A549 (cell line): ENCODE measurements around the gene ACOT7. TPM values are rescaled to one million over a fixed set of nuclear protein-coding genes. Genes with fewer than 3 reads are reported as not detected.

ENCODE experiments used
- ATAC-seq, 2 experiments: fragments of 200-7000 bp in 1 of 2; fragments of >200 bp in 1 of 2; cut with Nextera tagmentation in 1 of 2; cut with Tn5 transposase in 1 of 2; 3 replicates each; pipeline versions ENCODE4 v1.8.0 to v1.9.1; 2018 to 2020; ENCODE audit warnings: mild to moderate bottlenecking in 1 of 2, moderate library complexity in 1 of 2
- CTCF ChIA-PET: fragments of 300-600 bp; sonication (Branson Sonifier 250); formaldehyde crosslinking; extraction: SDS; loops from one replicate; lab custom pipeline; 2021; ENCODE audit warnings: antibody characterized with exemption, inconsistent platforms; lab: Yijun Ruan, JAX
- POLR2A ChIA-PET: fragments of 350-600 bp; formaldehyde crosslinking; extraction: SDS; loops from one replicate; lab custom pipeline; 2021; ENCODE audit warnings: antibody characterized with exemption, inconsistent platforms; lab: Yijun Ruan, JAX
- DNase-seq, 2 experiments: peaks; one replicate each; pipeline versions ENCODE4 v3.0.0 to v3.0.0-alpha.2; 2011 to 2016; ENCODE audit warnings: low read depth in 1 of 2, low spot score in 1 of 2
- FAIRE-seq: peaks from 2 replicates; lab custom pipeline; 2011; peaks lifted over from hg19 to GRCh38; lab: Jason Lieb, UNC
- H3K27ac ChIP-seq, 2 experiments: fragments of >200 bp; sonication (Bioruptor Twin); formaldehyde crosslinking; 3 replicates each; pipeline ENCODE4 v1.5.1; 2016 to 2017
- H3K4me1 ChIP-seq: fragments of >200 bp; sonication (Bioruptor Twin); formaldehyde crosslinking; 3 replicates; pipeline ENCODE4 v1.6.1; 2016
- H3K4me2 ChIP-seq: fragments of >200 bp; sonication (Bioruptor Twin); formaldehyde crosslinking; 3 replicates; pipeline ENCODE4 v1.6.1; 2016
- H3K4me3 ChIP-seq: fragments of >200 bp; sonication (Bioruptor Twin); formaldehyde crosslinking; 3 replicates; pipeline ENCODE4 v1.5.1; 2016
- H3K9me3 ChIP-seq: fragments of >200 bp; sonication (Bioruptor Twin); formaldehyde crosslinking; 3 replicates; pipeline ENCODE4 v1.6.1; 2016
- BCL3 ChIP-seq: fragments of >200 bp; sonication (Bioruptor Twin); formaldehyde crosslinking; IDR thresholded peaks from 3 replicates; pipeline ENCODE4 v1.6.1; 2016
- BHLHE40 ChIP-seq: IDR thresholded peaks from 2 replicates; pipeline ENCODE4 v1.6.1; 2012; ENCODE audit warnings: low read depth, low read length, inconsistent platforms
- CEBPB ChIP-seq, 2 experiments: fragments of >200 bp in 1 of 2; sonication (Bioruptor Twin) in 1 of 2; formaldehyde crosslinking in 1 of 2; IDR thresholded peaks; 2 replicates each; pipeline ENCODE4 v1.6.1; 2012 to 2016
- EHF ChIP-seq: fragments of 250-450 bp; sonication (Bioruptor Pico); IDR thresholded peaks from 2 replicates; pipeline ENCODE4 v1.5.0; 2020; ENCODE audit warnings: mild to moderate bottlenecking
- ELK1 ChIP-seq: fragments of 150-350 bp; IDR thresholded peaks from 2 replicates; pipeline ENCODE4 v1.6.1; 2014; ENCODE audit warnings: low read depth, mild to moderate bottlenecking, low read length
- ESRRA ChIP-seq: fragments of 150-350 bp; IDR thresholded peaks from 2 replicates; pipeline ENCODE4 v1.6.1; 2014; ENCODE audit warnings: mild to moderate bottlenecking, low read length, borderline replicate concordance
- FOSB ChIP-seq: fragments of 250-450 bp; sonication (Bioruptor Pico); IDR thresholded peaks from 2 replicates; pipeline ENCODE4 v1.5.0; 2020; ENCODE audit warnings: mild to moderate bottlenecking, moderate library complexity
- FOSL2 ChIP-seq, 2 experiments: fragments of 450-650 bp in 1 of 2; fragments of >200 bp in 1 of 2; sonication (Bioruptor Twin) in 1 of 2; formaldehyde crosslinking; IDR thresholded peaks; 2 replicates each; pipeline versions ENCODE4 v1.5.0 to v1.6.1; 2016 to 2020; ENCODE audit warnings: mild to moderate bottlenecking in 1 of 2, moderate library complexity in 1 of 2
- GATA3 ChIP-seq: IDR thresholded peaks from 2 replicates; pipeline ENCODE4 v1.6.1; 2012; ENCODE audit warnings: borderline replicate concordance
- HDAC2 ChIP-seq: fragments of 200-600 bp; sonication (generic); IDR thresholded peaks from 2 replicates; pipeline ENCODE4 v1.6.1; 2016
- HEYL ChIP-seq: fragments of 250-450 bp; sonication (Bioruptor Pico); IDR thresholded peaks from 2 replicates; pipeline ENCODE4 v1.8.0; 2021; ENCODE audit warnings: mild to moderate bottlenecking, moderate library complexity
- JUN ChIP-seq, 2 experiments: fragments of >200 bp; sonication (Bioruptor Twin); formaldehyde crosslinking; IDR thresholded peaks; 2 replicates in 1 of 2; 3 replicates in 1 of 2; pipeline ENCODE4 v1.6.1; 2016 to 2017
- KDM1A ChIP-seq: fragments of 200-600 bp; sonication (generic); IDR thresholded peaks from 2 replicates; pipeline ENCODE4 v1.6.1; 2016; ENCODE audit warnings: low read depth, mild to moderate bottlenecking
- MAX ChIP-seq: IDR thresholded peaks from 2 replicates; pipeline ENCODE4 v1.6.1; 2012
- MAZ ChIP-seq: fragments of 150-350 bp; IDR thresholded peaks from 2 replicates; pipeline ENCODE4 v1.6.1; 2014; ENCODE audit warnings: antibody characterized with exemption, low read depth, low read length, borderline replicate concordance
- MYC ChIP-seq: IDR thresholded peaks from 2 replicates; pipeline ENCODE4 v1.6.1; 2012; ENCODE audit warnings: mild to moderate bottlenecking, inconsistent platforms, low read length, improper control_type of control experiment, borderline replicate concordance
- NFE2L2 ChIP-seq: fragments of 150-350 bp; conservative IDR thresholded peaks from 2 replicates; pipeline ENCODE4 v1.6.1; 2014; ENCODE audit warnings: low read length
- NPAS2 ChIP-seq: fragments of 250-450 bp; sonication (Bioruptor Pico); IDR thresholded peaks from 2 replicates; pipeline ENCODE4 v1.8.0; 2022; ENCODE audit warnings: mild to moderate bottlenecking, moderate library complexity, borderline replicate concordance
- NR3C1 ChIP-seq: fragments of >200 bp; sonication (Bioruptor Twin); formaldehyde crosslinking; IDR thresholded peaks from 3 replicates; pipeline ENCODE4 v1.6.1; 2017
- PHF8 ChIP-seq: fragments of 200-600 bp; sonication (generic); IDR thresholded peaks from 2 replicates; pipeline ENCODE4 v1.6.1; 2016; ENCODE audit warnings: low read depth, mild to moderate bottlenecking, antibody characterized with exemption, moderate library complexity, borderline replicate concordance
- POLR2A ChIP-seq: IDR thresholded peaks from 2 replicates; pipeline ENCODE4 v1.6.1; 2012; ENCODE audit warnings: mild to moderate bottlenecking, low read length
- POLR2AphosphoS2 ChIP-seq: conservative IDR thresholded peaks from 2 replicates; pipeline ENCODE4 v1.6.1; 2012; ENCODE audit warnings: low read length, improper control_type of control experiment, inconsistent platforms
- RAD21 ChIP-seq, 2 experiments: fragments of >200 bp in 1 of 2; sonication (Bioruptor Twin) in 1 of 2; formaldehyde crosslinking in 1 of 2; IDR thresholded peaks in 1 of 2; conservative IDR thresholded peaks in 1 of 2; 2 replicates in 1 of 2; 3 replicates in 1 of 2; pipeline ENCODE4 v1.6.1; 2012 to 2018; ENCODE audit warnings: inconsistent platforms in 1 of 2
- RARB ChIP-seq: fragments of 250-450 bp; sonication (Bioruptor Pico); IDR thresholded peaks from 2 replicates; pipeline ENCODE4 v1.8.0; 2021; ENCODE audit warnings: mild to moderate bottlenecking, moderate library complexity
- RCOR1 ChIP-seq: fragments of 150-350 bp; IDR thresholded peaks from 2 replicates; pipeline ENCODE4 v1.6.1; 2014; ENCODE audit warnings: antibody characterized with exemption, low read length, low read depth
- SMC3 ChIP-seq: fragments of >200 bp; sonication (Bioruptor Twin); formaldehyde crosslinking; IDR thresholded peaks from 3 replicates; pipeline ENCODE4 v1.6.1; 2018; ENCODE audit warnings: inconsistent platforms
- TFCP2L1 ChIP-seq: fragments of 250-450 bp; sonication (Bioruptor Pico); IDR thresholded peaks from 2 replicates; pipeline ENCODE4 v1.5.0; 2021; ENCODE audit warnings: mild to moderate bottlenecking
- USF2 ChIP-seq: fragments of 450-650 bp; IDR thresholded peaks from 2 replicates; pipeline ENCODE4 v1.6.1; 2014; ENCODE audit warnings: antibody characterized with exemption
- ZFP36 ChIP-seq: fragments of 450-650 bp; IDR thresholded peaks from 2 replicates; pipeline ENCODE4 v1.6.1; 2014; ENCODE audit warnings: borderline replicate concordance; ENCODE audit not compliant: partially characterized antibody
- whole genome bisulfite sequencing: methylation state at CpG from one replicate; pipeline ENCODE4 v1.1.6; 2017; ENCODE audit errors: missing lambda C conversion rate; 5-methylcytosine and 5-hydroxymethylcytosine counted together
- polyA minus RNA-seq: library from RNA; depleted of rRNA, polyadenylated mRNA; stranded (reverse); fragments of >200 nt; gene quantifications from 2 replicates; pipeline ENCODE4 v1.2.3, GENCODE V29; 2011; rRNA and poly(A)+ RNA removed
- polyA plus RNA-seq, 4 experiments: library from polyadenylated mRNA; depleted of rRNA in 3 of 4; stranded (reverse); fragments of >200 nt; fragmentation: RNase III in 1 of 4; extraction: RNeasy Plus Mini Kit Qiagen cat#74134 plus additional on column Dnase treatment in 1 of 4; gene quantifications; 2 replicates in 3 of 4; 3 replicates in 1 of 4; pipeline ENCODE4 v1.2.3, GENCODE V29; 2011 to 2017
- TF ChIP-seq, protein P1 (sequence below): IDR thresholded peaks from 2 replicates; pipeline ENCODE4 v1.6.1; 2012; ENCODE audit warnings: low read depth, borderline replicate concordance
- TF ChIP-seq, protein P2 (sequence below): fragments of >200 bp; sonication (Bioruptor Twin); formaldehyde crosslinking; IDR thresholded peaks from 2 replicates; pipeline ENCODE4 v1.6.1; 2016

The ACOT7 gene
- polyA plus RNA-seq (2011; rRNA removed) (49.6 and 50.9 TPM in 2 replicates), polyA plus RNA-seq (2017; fragmentation: RNase III; extraction: RNeasy Plus Mini Kit Qiagen cat#74134 plus additional on column Dnase treatment) (46.1 to 53.6 TPM (median 48.0 TPM) in 3 replicates), polyA minus RNA-seq (32.2 and 33.2 TPM in 2 replicates)
- polyA plus RNA-seq (2012; cell fraction: cytosol; rRNA removed): 143 and 151 TPM in 2 replicates
- polyA plus RNA-seq (2012; cell fraction: nucleus; rRNA removed): 130 and 149 TPM in 2 replicates

GRCh38 chr1:6393400-6394187 is at the start of gene ACOT7:
TSS of gene ACOT7 (minus strand) at chr1:6393767. CDS start at chr1:6393399, 368 bp downstream.
- H3K4me2 ChIP-seq: peak within 1 kb of the TSS; percentile 91
- FAIRE-seq (no peak), DNase-seq (peak; percentile 68 to 89), ATAC-seq (peak; percentile 93 to 94)
- peak within 1 kb of the TSS; percentile 86 to 93 for H3K27ac ChIP-seq
- no peak for TF ChIP-seq TFCP2L1
- peak; percentile 60; the same call in 1 of the 2 replicates for TF ChIP-seq USF2
- TF ChIP-seq FOSL2 (IDR thresholded peaks at IDR 0.05): no peak
- TF ChIP-seq FOSL2 (CRISPR knock-in tag; IDR thresholded peaks at IDR 0.05): no peak
- no peak for TF ChIP-seq RAD21 (conservative IDR thresholded peaks at IDR 0.05 in 1 of 2, IDR thresholded peaks at IDR 0.05 in 1 of 2)
- TF ChIP-seq BCL3: peak; percentile 53; the same call in 1 of the 3 replicates
- TF ChIP-seq MAZ: no peak
- no peak for TF ChIP-seq FOSB (CRISPR knock-in tag)
- TF ChIP-seq NFE2L2: no peak
- TF ChIP-seq POLR2A: peak; percentile 20; the same call in 1 of the 2 replicates
- peak; percentile 86 for TF ChIP-seq MAX
- no peak for TF ChIP-seq ESRRA
- TF ChIP-seq EHF (CRISPR knock-in tag): no peak
- no peak for TF ChIP-seq CEBPB (IDR thresholded peaks at IDR 0.05)
- peak in 1 of 2 experiments; percentile 51; a peak in 2 of 5 replicates for TF ChIP-seq JUN (IDR thresholded peaks at IDR 0.05)
- TF ChIP-seq, protein P1, sequence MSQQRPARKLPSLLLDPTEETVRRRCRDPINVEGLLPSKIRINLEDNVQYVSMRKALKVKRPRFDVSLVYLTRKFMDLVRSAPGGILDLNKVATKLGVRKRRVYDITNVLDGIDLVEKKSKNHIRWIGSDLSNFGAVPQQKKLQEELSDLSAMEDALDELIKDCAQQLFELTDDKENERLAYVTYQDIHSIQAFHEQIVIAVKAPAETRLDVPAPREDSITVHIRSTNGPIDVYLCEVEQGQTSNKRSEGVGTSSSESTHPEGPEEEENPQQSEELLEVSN: peak; percentile 70
- peak; percentile 81 for TF ChIP-seq PHF8
- TF ChIP-seq ZFP36: no peak
- no peak for TF ChIP-seq BHLHE40
- TF ChIP-seq MYC: peak; percentile 32; the same call in 1 of the 2 replicates
- no peak for TF ChIP-seq NR3C1
- POLR2A ChIA-PET: interaction anchor here (0.6 to 1.6 kb wide), 7 partner anchors 9 to 1333 kb away, joined by 3 to 9 read pairs (median 4); no protein-coding TSS in a partner anchor
- peak within 1 kb of the TSS; percentile 52 for H3K4me3 ChIP-seq
- H3K9me3 ChIP-seq: no peaks in the 10 kb centered on the region
- H3K4me1 ChIP-seq: peaks cover 9% of the 10 kb centered on the region
- CTCF ChIA-PET: interaction anchor here (1.3 to 34.5 kb wide), 6 partner anchors 11 to 147 kb away, joined by 3 to 575 read pairs (median 8); no protein-coding TSS in a partner anchor
- 0% methylated on average over 12 of the region's 87 CpGs for WGBS

- Histone ChIP-seq H3K4me3 (no peak overlapping the region), H3K4me1 (peaks cover 5% of the 10 kb centered on the region; the same call in 1 of the 3 replicates), H3K9me3 (no peaks in the 10 kb centered on the region), H3K4me2 (no peak overlapping the region), H3K27ac (no peak overlapping the region)
- FAIRE-seq (no peak), DNase-seq (no peak), ATAC-seq (no peak)
- ChIA-PET CTCF (interaction anchor here (0.7 to 6.7 kb wide), 8 partner anchors 8 to 1142 kb away, joined by 3 to 96 read pairs (median 4); partner anchors contain the start of gene HES2), POLR2A (no interaction called here)
- WGBS: 90% methylated on average over 3 of the region's 7 CpGs
- TF ChIP-seq ELK1 (no peak), NFE2L2 (no peak), RARB (CRISPR knock-in tag) (no peak), SMC3 (no peak), RCOR1 (no peak), NPAS2 (no peak), USF2 (no peak), GATA3 (no peak), TFCP2L1 (no peak), MAZ (no peak), KDM1A (no peak), POLR2A (no peak), HEYL (CRISPR knock-in tag) (no peak), FOSL2 (IDR thresholded peaks at IDR 0.05) (no peak), FOSL2 (CRISPR knock-in tag; IDR thresholded peaks at IDR 0.05) (no peak), POLR2AphosphoS2 (no peak), HDAC2 (no peak)
- TF ChIP-seq, protein P2, sequence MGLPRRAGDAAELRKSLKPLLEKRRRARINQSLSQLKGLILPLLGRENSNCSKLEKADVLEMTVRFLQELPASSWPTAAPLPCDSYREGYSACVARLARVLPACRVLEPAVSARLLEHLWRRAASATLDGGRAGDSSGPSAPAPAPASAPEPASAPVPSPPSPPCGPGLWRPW: no peak
Observed at GRCh38 chr1:6441586-6441985, 48.0 kb upstream of the ACOT7 start.
